Measurements from ENCODE around the gene SYNGAP1. TPM values are rescaled to one million over a fixed set of nuclear protein-coding genes. Genes with fewer than 3 reads are reported as not detected.

Gene SYNGAP1
- polyA plus RNA-seq, 3 donors, result 32.6 to 51.5 (median 33.5) TPM

DNA sequence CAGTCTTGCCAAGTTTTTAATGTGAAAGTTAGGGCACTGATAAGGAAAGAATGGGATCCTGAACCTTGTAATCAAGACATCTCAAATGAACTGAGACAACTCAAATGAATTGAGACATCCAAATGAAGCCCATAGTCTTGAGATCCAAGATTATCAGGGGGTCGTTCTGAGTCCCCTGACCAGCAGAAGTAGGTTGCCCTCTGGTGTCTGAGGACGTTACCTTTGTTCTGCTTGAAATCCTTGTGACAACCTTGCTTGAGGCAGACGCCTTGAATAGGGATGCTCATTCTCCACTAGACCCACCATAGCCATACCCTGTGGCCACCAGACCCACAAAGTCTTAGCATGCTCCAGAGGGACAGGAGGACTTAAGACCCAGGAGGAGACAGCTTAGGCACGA, 72.2 kb downstream of the SYNGAP1 start:
- DNase-seq (ENCODE audit: extremely low read depth in 1 of 11, low read depth in 9 of 11, low spot score in 4 of 11), result no peak

DNA sequence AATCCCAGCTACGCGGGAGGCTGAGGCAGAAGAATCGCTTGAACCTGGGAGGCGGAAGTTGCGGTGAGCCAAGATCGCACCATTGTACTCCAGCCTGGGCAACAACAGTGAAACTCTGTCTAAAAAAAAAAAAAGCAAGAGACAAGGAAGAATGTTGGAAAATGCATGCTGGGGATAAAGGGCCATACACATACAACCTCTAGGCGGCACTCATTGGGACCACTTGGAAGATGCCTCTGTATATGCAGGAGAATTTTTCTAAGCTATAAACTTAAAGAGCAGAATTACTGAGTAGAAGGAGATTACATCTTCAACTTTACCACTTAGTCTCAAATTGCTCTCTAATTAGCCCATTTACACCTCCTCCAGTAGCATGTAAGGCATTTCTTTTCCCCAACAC, 77.3 kb downstream of the SYNGAP1 start:
- no peak for DNase-seq (ENCODE audit: extremely low read depth in 1 of 11, low read depth in 9 of 11, low spot score in 4 of 11)

DNA sequence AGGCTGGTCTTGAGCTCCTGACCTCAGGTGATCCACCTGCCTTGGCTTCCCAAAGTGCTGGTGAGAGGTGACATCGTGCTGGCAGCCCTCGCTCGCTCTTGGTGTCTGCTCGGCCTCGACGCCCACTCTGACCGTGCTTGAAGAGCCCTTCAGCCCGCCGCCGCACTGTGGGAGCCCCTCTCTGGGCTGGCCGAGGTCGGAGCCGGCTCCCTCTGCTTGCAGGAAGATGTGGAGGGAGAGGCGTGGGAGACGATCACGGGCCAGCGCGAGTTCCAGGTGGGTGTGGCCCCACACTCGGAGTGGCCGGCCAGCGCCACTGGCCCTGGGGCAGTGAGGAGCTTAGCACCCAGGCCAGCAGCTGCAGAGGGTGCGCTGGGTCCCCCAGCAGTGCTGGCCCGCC, 82.6 kb downstream of the SYNGAP1 start:
- no peak for DNase-seq (ENCODE audit: extremely low read depth in 1 of 11, low read depth in 9 of 11, low spot score in 4 of 11)

DNA sequence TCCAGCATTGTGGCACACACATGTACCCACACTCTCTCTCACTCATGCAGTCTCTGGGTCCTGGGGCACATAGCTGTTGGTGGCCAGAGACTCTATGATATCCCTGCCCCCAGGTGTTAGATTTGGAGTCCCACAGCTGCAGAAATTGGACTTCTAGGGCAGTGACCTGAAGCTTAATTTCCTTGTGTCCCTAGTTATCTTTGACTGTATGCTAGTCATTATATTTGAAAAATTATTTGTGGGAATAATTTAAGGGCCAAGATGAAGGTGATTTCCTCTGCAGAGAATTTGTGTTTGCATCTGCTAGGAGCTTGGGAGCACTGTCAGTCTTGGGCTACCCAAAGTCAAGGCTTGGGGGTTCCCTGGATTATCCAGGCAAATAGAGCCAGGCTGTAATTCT, 84.6 kb downstream of the SYNGAP1 start:
- DNase-seq (ENCODE audit: extremely low read depth in 1 of 11, low read depth in 9 of 11, low spot score in 4 of 11), result no peak

Other genes starting within 250 kb of the SYNGAP1 start
- 1 to 10 TPM; 4.2 to 7.3 (median 5.0) TPM for gene COL11A2, start 227.6 kb upstream of the SYNGAP1 start, polyA plus RNA-seq (ENCODE audit: insufficient read length in 3 of 3)
- 10 to 100 TPM; 51.1 to 64.5 (median 61.0) TPM for gene RXRB, start 219.4 kb upstream of the SYNGAP1 start, polyA plus RNA-seq (ENCODE audit: insufficient read length in 3 of 3)
- 100 to 1,000 TPM; 101 to 130 (median 109) TPM for gene SLC39A7, start 219.2 kb upstream of the SYNGAP1 start, polyA plus RNA-seq (ENCODE audit: insufficient read length in 3 of 3)
- gene HSD17B8, start 215.4 kb upstream of the SYNGAP1 start, polyA plus RNA-seq (ENCODE audit: insufficient read length in 3 of 3), result 10 to 100 TPM; 24.4 to 28.5 (median 28.2) TPM
- gene RING1, start 211.6 kb upstream of the SYNGAP1 start, polyA plus RNA-seq (ENCODE audit: insufficient read length in 3 of 3), result 10 to 100 TPM; 49.2 to 68.5 (median 62.5) TPM
- 10 to 100 TPM; 69.2 to 99.3 (median 74.0) TPM for gene VPS52, start 148.2 kb upstream of the SYNGAP1 start, polyA plus RNA-seq (ENCODE audit: insufficient read length in 3 of 3)
- gene RPS18, start 148.0 kb upstream of the SYNGAP1 start, polyA plus RNA-seq (ENCODE audit: insufficient read length in 3 of 3), result 1,000 to 10,000 TPM; 2,982 to 3,472 (median 3,206) TPM
- 1 to 10 TPM; 2.6 to 5.1 (median 4.4) TPM for gene B3GALT4, start 142.9 kb upstream of the SYNGAP1 start, polyA plus RNA-seq (ENCODE audit: insufficient read length in 3 of 3)
- 10 to 100 TPM; 57.3 to 72.6 (median 66.4) TPM for gene WDR46, start 130.8 kb upstream of the SYNGAP1 start, polyA plus RNA-seq (ENCODE audit: insufficient read length in 3 of 3)
- gene PFDN6, start 130.5 kb upstream of the SYNGAP1 start, polyA plus RNA-seq (ENCODE audit: insufficient read length in 3 of 3), result 10 to 100 TPM; 70.4 to 77.0 (median 76.8) TPM
- 100 to 1,000 TPM; 103 to 134 (median 113) TPM for gene RGL2, start 121.1 kb upstream of the SYNGAP1 start, polyA plus RNA-seq (ENCODE audit: insufficient read length in 3 of 3)
- gene TAPBP, start 106.0 kb upstream of the SYNGAP1 start, polyA plus RNA-seq (ENCODE audit: insufficient read length in 3 of 3), result 10 to 100 TPM; 33.7 to 47.7 (median 34.5) TPM
- 10 to 100 TPM; 19.8 to 28.3 (median 23.2) TPM for gene ZBTB22, start 102.3 kb upstream of the SYNGAP1 start, polyA plus RNA-seq (ENCODE audit: insufficient read length in 3 of 3)
- gene DAXX, start 97.1 kb upstream of the SYNGAP1 start, polyA plus RNA-seq (ENCODE audit: insufficient read length in 3 of 3), result 10 to 100 TPM; 46.9 to 63.6 (median 61.5) TPM
- gene KIFC1, start 28.2 kb upstream of the SYNGAP1 start, polyA plus RNA-seq (ENCODE audit: insufficient read length in 3 of 3), result 10 to 100 TPM; 37.0 to 50.3 (median 46.5) TPM
- gene PHF1, start 9.1 kb upstream of the SYNGAP1 start, polyA plus RNA-seq (ENCODE audit: insufficient read length in 3 of 3), result 10 to 100 TPM; 57.8 to 82.8 (median 68.8) TPM
- 100 to 1,000 TPM; 226 to 254 (median 240) TPM for gene CUTA, start 2.0 kb upstream of the SYNGAP1 start, polyA plus RNA-seq (ENCODE audit: insufficient read length in 3 of 3)
- gene ZBTB9, start 34.5 kb downstream of the SYNGAP1 start, polyA plus RNA-seq (ENCODE audit: insufficient read length in 3 of 3), result 10 to 100 TPM; 13.4 to 17.7 (median 15.5) TPM
- gene BAK1, start 160.2 kb downstream of the SYNGAP1 start, polyA plus RNA-seq (ENCODE audit: insufficient read length in 3 of 3), result 10 to 100 TPM; 21.0 to 24.1 (median 21.7) TPM
- gene ITPR3, start 201.3 kb downstream of the SYNGAP1 start, polyA plus RNA-seq (ENCODE audit: insufficient read length in 3 of 3), result 10 to 100 TPM in 1 of 3 donors, 1 to 10 TPM in 2; 7.2 to 12.4 (median 8.6) TPM

Data from renal cortex interstitium (tissue), 11 donors.